ENCODE results near the gene FNDC11.
A peak's percentile ranks its signal among the peaks of the same experiment; 100 is the strongest.
"Not testable (repeated sequence)": the region's sequence is repeated elsewhere in the genome, so short reads cannot be mapped to it uniquely, and the experiment has no call there.

Gene FNDC11

GRCh38 chr20:63553933-63554290, at the start of gene FNDC11:
FNDC11 (plus strand) TSS chr20:63554159; CDS start chr20:63555664, 1,505 bp downstream.
- peak; percentile 36 for DNase-seq (ENCODE audit: low spot score)

- DNase-seq (ENCODE audit: low spot score) = no peak
Observed at GRCh38 chr20:63504642-63505041, 49.3 kb upstream of the FNDC11 start.

- DNase-seq (ENCODE audit: low spot score) = no peak
Observed at GRCh38 chr20:63505281-63505680, 48.7 kb upstream of the FNDC11 start.

GRCh38 chr20:63505723-63506122, 48.2 kb upstream of the FNDC11 start:
- DNase-seq (ENCODE audit: low spot score) = no peak

- no peak for DNase-seq (ENCODE audit: low spot score)
Observed at GRCh38 chr20:63507083-63507743, 46.7 kb upstream of the FNDC11 start.

GRCh38 chr20:63508072-63508768, 45.7 kb upstream of the FNDC11 start:
- DNase-seq (ENCODE audit: low spot score) = no peak

GRCh38 chr20:63509088-63509564, 44.8 kb upstream of the FNDC11 start:
- no peak for DNase-seq (ENCODE audit: low spot score)

- DNase-seq (ENCODE audit: low spot score) = no peak
Observed at GRCh38 chr20:63513207-63513606, 40.8 kb upstream of the FNDC11 start.

GRCh38 chr20:63514520-63514919, 39.4 kb upstream of the FNDC11 start:
- not testable (repeated sequence) for DNase-seq (ENCODE audit: low spot score)

GRCh38 chr20:63517376-63518309, 36.3 kb upstream of the FNDC11 start:
- DNase-seq (ENCODE audit: low spot score) = no peak

- no peak for DNase-seq (ENCODE audit: low spot score)
Observed at GRCh38 chr20:63518351-63518861, 35.6 kb upstream of the FNDC11 start.

- no peak for DNase-seq (ENCODE audit: low spot score)
Observed at GRCh38 chr20:63518946-63519667, 34.9 kb upstream of the FNDC11 start.

- peak; percentile 44 for DNase-seq (ENCODE audit: low spot score)
Observed at GRCh38 chr20:63519668-63520503, 34.1 kb upstream of the FNDC11 start.

GRCh38 chr20:63520504-63520933, 33.4 kb upstream of the FNDC11 start, which contains the start of gene PPDPF:
PPDPF (plus strand) TSS chr20:63520765; CDS start chr20:63521309, 544 bp downstream.
- DNase-seq (ENCODE audit: low spot score) = peak; percentile 79

- no peak for DNase-seq (ENCODE audit: low spot score)
Observed at GRCh38 chr20:63520934-63521601, 32.9 kb upstream of the FNDC11 start.

GRCh38 chr20:63521602-63522001, 32.4 kb upstream of the FNDC11 start:
- DNase-seq (ENCODE audit: low spot score) = no peak

GRCh38 chr20:63522091-63522868, 31.7 kb upstream of the FNDC11 start:
- DNase-seq (ENCODE audit: low spot score) = no peak

GRCh38 chr20:63522981-63523611, 30.9 kb upstream of the FNDC11 start:
- no peak for DNase-seq (ENCODE audit: low spot score)

GRCh38 chr20:63525185-63525584, 28.8 kb upstream of the FNDC11 start:
- no peak for DNase-seq (ENCODE audit: low spot score)
